Islet precursor cell (in vitro differentiated cells): ENCODE data around the gene RXFP2.
A peak's percentile ranks its signal among the peaks of the same experiment; 100 is the strongest.

ENCODE experiments used
- DNase-seq: peaks from one replicate; pipeline ENCODE4 v3.0.0-alpha.2; 2018

RXFP2 gene

DNA sequence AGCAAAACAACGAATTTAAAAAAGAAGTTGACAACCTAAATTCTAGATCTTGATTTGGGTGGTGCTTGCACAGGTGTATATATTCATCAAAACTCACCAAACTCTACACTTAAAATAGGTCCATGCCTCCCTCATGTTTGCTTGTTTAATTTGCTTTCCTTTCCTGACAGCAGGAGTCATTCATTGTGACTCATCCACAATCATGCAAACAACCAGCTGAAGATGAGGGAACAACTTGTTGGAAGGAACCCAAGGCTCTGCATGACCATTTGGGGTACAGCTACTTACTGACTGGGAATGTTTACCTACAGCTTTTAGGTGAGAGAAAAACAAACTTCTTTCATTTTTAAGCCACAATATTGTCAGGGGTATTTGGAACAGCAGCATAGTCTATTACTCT, 96.6 kb downstream of the RXFP2 start:
- no peak for DNase-seq

DNA sequence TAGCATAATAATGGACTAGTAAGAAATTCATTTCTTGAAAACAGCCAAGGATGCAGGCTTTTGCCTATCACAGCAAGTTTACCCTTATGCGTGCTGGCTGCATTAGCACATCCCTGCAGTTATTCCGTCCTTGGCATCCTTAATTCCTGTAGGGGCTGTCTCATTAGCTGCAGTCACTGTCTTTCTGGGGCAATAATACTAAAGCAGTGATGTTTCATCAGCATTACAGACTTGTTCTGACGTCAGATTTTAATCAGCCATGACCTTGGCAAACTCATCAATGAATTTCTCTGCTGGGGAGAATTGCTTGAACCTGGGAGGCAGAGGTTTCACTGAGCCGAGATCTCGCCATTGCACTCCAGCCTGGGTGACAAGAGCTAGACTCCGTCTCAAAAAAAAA, 103.7 kb downstream of the RXFP2 start:
- no peak for DNase-seq

DNA sequence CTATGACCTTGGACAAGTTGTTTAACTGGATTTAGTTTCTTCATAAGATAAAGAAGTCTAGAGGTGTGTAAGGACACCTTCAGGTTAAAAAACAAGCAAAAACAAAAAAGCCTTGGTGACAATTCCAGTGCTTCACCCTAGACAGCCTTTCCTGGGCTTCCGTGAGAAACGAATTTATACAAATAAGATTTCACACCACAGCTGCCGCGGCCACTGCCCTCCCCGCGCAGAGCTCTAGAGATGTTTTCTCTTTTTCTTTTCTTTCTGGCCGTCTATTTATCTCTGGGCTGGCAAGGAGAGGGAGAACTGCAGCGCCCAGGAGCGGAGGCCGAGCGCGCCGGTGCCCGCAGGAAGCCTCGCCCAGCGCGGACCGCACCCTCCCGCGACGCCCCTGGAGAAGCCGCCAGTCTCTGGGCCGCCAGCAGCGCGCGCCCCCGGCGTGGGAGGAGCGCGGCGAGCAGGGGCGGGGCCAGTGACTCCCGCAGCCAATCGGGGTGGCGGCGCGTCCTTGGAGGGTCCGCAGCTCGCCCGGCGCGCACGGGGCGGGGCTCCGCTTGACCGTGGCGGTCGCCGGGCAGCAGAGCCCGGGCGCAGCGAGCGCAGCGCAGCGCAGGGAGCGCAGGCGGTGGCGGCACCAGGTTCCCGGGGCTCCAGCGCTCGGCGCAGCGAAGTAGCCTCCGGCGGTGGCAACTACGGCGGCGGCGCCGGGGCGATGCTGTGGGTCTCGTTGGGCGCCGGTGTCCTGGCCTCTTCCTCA, 107.0 kb downstream of the RXFP2 start:
- DNase-seq = peak; percentile 95

DNA sequence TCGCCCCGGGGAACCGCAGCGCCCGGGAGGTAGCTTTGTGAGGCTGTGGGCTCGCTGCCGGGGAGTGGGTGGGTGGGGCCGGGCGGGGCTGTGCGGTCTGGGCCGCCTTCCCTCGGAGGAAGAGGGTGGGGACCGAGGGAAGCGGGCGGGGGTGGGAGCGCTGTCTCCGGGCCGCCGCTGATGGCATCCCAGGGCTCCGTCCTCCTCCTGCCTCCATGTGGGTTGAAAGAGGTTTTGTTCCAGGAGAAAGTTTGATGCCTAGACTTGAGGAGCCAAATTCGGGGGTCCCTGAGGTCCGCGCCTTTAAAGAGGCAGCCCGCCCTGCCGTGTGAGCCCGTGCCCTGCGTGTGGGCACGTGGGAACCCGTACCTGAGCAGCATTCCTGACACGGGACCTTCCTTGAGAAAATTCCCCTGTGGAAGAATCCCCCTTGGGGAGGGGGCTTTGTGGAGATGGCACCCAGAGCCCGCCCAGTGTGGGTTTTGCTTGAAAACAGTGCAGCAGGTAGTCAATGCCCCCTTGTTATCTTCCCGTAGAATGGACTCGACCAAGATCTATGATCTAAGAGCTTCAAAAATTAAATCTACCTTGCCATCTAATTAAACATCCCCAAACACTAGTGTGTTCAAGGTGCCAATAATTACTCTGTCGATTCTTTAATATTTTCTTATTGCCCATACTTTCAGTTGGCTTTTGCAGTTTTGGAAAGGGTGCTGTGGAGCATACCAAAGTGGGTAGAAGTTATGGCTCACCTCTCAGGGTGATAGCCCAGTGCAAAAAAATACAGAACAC, 107.8 kb downstream of the RXFP2 start:
- no peak for DNase-seq

DNA sequence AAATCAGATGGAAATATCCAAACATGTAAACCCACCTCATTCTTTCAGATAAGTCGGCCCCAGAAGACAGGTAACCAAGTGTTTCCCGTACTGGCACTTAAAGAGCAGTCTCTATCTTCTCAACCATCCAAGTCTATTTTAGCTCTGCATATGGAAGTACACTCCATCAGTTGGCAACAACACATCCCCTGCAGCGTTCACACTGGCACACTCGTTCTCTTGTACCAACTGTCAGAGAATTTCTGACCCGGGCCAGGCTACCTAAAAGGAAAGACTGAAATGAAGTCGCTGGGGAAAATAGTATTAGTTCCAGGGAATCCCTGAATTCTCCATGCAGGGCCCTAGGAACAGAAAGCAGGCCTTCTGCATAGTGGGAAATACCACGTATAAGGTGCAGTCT, 109.3 kb downstream of the RXFP2 start:
- no peak for DNase-seq

DNA sequence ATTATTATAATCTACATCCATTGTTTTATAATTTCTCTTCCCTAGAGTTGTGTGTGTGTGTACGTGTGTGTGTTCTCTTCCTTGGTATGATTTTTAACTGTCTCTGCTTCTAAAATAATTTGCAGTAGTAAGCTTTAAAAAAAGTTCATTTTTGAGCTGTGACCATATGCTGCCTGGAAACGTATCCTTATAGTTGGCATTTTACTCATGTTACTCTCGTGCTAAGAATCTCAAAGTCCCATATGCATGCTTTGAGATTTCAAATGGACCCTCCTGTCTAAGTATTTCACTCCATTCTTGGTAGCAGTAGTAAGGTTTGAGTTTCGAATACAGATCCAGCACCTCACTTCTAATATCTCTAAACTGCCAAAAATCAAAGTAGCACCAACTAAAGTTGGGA, 109.9 kb downstream of the RXFP2 start:
- no peak for DNase-seq

DNA sequence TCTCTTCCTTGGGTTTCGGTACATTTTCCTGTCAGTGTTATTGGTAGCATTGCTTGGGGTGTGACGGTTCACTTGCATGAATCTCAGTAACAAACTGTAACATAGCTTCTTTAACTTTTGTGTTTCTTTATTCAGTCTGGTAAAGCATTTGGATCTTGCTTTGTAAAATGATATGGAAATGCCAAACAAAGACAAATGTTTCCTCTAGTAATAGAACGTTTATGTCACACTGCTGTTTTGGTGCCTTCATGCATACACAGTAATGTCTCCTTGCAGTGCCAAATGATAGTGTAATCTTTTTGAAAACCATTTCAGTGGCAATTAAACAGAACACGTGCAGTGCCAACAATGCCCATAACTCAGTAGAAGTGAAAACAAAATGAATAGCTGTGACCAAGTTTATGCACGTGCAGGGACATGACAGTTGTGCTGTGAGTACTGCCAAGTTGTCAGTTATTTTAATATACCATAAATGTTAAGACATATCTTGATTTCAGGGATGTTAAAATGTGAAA, 110.8 kb downstream of the RXFP2 start:
- DNase-seq = no peak

DNA sequence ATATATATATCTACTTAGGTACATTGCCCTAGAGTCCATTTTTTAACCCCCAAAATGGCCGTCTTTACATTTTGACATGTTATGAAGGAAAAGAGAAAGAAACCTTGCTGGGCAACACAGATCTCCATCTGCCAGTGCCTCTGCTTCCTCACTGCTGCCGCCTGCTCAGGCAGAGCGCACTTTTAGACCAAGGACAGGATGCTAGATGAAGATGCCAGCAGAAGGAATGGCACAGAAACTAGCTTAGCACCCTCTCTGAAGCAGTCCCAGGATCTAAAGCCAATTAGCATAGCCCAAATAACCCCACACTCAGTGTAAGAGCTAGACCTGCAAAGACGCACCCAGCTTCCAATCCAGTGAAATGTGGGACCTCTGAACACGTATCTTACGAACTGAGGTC, 111.9 kb downstream of the RXFP2 start:
- DNase-seq = no peak
